Fibroblast of skin of left quadriceps (primary cell): ENCODE results near the gene C1orf122.

Experiments used
- DNase-seq, 2 experiments: peaks; one replicate each; pipeline ENCODE4 v3.0.0-alpha.2; 2013; ENCODE audit warnings: low read depth in 2 of 2

Gene C1orf122

DNA sequence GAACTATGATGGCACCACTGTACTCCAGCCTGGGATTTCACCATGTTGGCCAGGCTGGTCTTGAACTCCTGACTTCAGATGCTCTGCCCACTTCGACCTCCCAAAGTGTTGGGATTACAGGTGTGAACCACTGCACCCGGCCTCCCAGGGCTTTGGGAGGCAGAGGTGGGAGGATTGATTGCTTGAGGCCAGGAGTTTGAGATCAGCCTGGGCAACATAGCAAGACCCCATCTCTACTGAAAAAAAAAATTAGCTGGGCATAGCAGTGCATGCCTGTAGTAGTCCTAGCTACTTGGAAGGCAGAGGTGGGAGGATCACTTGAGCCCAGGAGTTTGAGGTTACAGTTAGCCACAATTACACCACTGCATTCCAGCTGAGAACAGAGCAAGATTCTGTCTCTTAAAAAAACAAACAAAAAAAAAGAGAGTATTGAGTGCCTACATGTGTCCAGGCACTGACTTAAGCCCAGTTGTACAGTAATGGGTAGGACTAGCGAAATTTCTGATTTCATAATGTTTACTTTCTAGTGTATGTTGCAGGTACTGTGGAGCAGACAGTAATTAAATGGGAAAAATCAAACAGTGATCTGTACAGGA is 9.7 kb upstream of the C1orf122 start:
- DNase-seq = no peak

DNA sequence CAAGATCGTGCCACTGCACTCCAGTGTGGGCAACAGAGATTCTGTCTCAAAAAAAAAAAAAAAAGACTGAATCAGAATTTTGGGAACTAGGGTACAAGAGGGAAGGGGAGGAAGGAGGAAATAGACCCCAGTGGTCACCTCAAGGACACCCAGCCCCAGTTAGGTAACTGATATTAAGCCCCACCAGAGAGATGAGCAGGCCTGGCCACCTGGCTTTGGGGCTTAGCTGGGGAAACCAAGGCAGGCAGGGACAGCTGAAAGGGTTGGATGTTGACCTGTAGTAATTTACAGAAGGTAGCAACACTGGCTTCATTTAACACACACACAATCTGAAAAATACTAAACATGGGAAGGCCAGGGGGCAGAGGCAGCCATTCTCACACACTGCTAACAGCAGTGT is 5.2 kb upstream of the C1orf122 start:
- no peak for DNase-seq

DNA sequence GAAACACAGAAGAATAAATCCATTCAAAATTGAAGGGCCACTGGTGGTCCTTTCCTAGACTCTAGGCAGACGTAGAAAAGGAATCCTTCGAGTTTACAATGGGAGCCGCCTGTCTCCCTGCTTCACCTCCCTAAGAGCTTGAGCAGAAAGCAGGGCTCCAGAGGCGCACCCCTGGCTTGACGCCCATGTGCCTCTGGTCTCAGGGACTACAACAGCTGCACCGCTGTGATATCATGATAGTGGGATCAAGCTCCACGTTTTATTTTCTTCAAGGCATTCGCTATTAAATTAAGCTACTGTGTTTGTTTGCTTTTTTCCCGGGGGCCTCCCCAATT is 403 bp upstream of the C1orf122 start:
- no peak for DNase-seq

DNA sequence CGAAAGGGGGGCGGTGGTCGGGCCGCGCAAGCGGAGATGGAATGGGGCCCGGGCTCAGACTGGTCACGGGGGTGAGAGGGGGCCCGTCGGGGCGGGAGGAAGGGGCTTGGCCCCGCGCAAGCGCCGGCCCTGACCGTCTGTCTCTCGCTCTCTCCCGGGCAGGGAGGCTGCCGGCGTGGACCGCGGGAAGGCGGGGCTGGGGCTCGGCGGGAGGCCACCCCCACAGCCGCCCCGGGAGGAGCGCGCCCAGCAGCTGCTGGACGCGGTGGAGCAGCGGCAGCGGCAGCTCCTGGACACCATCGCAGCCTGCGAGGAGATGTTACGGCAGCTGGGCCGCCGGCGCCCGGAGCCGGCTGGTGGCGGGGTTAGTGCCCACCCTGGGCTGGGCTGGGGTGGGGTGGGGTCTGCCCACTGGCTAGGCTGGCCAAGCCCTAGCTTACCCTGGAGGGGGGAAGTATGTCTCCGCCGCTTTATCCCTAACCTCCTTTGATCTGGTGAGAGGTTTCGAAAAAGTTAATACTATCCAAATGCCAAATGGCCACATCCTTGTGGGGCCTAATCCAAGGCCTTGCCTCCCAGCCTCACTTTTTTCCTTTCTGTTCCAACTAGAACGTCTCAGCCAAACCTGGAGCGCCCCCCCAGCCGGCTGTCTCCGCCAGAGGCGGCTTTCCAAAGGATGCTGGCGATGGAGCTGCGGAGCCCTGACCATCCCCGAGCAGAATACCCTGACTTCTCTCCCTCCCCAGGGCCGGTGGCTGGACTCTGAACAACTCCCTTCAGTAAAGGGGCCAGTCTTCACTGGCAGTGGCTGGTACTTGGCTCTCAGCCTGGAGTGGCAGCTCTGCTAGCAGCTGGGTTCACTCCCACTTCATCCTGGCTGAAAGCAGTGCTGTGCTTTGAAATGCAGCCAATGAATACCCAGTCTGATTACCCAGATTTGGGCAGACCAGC is 1.1 kb downstream of the C1orf122 start:
- peak; percentile 35 to 40 for DNase-seq

DNA sequence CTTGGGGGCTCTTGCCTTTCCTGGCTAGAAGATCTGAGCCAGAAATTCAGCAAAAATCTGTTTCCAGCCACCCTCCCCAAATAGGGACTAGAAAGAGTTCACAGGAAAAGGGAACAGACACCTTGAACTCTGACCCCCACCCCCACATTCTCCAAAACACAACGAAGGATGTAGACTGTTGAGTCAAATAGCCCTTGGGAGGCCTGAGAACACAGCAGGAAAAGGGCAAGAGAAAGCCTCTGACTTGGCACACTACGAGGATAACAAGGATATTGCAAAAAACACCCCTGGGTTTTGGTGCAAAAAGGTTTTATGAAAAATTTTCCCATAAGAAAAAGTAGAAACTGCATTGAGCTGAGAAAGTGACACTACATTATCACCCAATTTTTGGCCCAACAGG is 2.4 kb downstream of the C1orf122 start:
- no peak for DNase-seq

DNA sequence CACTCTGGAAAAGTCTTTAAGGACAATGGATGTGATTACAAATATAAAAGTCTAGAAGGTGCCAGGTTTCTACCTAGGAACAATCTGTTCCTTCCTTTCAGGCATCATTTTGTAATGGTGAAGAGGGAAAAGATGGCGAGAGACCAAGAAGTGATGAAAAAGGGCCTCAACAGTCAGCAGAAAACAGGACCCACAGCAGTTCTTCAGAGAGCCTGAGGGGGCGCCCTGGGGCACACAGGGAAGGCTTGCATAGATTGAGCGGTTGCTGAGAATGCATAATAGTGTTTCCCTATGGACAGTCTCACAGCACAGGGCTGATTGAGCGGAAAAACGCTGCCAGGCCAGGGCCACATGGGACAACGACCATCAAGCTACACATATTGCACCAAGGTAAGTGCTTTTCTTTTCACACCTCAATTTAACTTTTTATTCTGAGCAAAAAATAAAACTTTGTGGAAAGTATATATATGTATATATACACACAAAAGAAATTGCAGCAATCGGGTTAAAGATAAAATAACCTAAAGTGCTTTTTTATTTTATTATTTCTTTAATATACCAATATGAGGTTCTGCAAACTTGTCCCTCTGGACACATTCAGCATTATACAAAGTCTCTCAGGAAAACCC is 3.6 kb downstream of the C1orf122 start:
- peak; percentile 58 to 60 for DNase-seq

DNA sequence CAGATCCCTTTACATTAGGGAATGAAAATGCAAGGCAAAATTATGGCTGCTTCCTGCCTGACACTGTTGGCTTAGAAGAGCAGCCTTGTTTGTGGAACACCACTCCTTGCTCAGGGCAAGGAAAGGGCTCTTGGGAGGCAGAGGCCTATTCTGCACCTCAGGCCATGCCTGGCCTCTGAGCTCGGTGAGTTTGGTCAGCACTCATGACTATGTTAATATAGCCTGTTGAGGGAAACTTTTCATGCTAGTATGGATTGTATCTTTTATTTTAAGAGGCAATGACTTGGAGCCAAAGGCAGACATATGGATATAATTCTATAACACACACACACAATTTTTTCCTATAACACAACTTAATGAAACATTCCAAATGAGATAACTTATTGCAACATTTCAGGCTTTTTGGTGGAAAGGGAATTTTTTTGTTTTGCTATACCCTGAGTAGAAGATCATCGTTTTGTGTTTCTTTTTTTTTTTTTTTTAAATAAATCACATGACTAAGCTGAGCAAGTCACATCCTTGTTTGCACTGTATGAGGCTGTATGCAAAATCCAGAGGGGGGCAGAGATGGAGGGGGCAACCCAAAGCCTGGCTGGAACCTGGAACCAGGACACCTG is 6.0 kb downstream of the C1orf122 start:
- DNase-seq = no peak

DNA sequence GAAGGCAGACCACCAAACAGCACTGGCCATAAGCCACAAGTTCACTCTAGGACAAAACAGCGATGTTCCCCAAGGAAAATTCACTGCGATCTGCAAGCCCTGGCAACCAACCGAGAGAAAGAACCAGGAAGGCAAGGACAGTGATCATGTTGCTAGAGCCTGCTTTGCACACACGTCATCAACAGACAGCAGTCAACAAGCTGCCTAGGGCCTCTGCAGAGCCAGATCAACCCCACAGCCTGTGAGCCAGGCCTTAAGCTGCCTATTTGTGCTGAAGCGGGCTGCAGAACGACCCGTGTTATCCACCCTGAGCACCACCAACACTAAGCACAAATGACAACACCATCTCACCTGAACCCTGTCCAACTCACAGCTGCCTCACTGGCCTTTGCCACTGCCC is 6.7 kb downstream of the C1orf122 start:
- DNase-seq = no peak

DNA sequence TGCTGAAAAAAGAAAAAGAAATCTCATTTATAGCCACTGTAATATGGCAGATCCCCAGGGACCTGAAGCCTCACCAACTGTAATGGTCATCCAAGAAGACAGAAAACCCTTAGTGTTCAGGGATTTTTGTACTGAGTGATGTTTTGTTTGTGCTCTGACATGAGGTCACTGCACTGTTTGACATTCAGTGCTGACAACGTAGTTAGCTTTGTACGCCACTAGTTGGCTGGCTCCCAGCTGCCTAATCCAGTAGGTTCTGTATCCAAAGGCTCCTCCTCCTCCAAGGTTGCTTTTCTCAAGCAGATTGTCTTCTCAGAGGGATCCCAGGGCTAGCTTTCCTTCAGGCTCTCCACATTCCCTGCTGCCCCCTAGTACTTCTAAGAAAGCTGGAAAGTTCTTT is 9.9 kb downstream of the C1orf122 start:
- DNase-seq = no peak

DNA sequence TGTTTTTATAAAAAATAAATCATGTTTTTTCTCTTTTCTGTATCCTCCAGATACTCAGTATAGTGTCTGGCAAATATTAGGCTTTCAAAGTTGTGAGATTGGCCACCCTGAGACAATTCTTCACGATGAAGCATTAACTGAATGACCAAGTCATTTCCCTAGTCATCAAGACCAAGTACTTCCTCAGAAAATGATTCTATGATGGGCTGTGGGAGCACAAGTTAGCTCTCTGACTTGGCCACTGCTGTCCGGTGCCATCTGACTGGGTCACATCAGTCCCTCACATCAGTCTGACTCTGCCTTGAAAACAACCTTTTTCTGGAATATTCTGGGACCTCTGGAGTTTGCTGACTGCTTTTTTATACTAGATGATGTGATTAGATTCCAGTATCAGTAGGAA is 13.9 kb downstream of the C1orf122 start:
- no peak for DNase-seq

DNA sequence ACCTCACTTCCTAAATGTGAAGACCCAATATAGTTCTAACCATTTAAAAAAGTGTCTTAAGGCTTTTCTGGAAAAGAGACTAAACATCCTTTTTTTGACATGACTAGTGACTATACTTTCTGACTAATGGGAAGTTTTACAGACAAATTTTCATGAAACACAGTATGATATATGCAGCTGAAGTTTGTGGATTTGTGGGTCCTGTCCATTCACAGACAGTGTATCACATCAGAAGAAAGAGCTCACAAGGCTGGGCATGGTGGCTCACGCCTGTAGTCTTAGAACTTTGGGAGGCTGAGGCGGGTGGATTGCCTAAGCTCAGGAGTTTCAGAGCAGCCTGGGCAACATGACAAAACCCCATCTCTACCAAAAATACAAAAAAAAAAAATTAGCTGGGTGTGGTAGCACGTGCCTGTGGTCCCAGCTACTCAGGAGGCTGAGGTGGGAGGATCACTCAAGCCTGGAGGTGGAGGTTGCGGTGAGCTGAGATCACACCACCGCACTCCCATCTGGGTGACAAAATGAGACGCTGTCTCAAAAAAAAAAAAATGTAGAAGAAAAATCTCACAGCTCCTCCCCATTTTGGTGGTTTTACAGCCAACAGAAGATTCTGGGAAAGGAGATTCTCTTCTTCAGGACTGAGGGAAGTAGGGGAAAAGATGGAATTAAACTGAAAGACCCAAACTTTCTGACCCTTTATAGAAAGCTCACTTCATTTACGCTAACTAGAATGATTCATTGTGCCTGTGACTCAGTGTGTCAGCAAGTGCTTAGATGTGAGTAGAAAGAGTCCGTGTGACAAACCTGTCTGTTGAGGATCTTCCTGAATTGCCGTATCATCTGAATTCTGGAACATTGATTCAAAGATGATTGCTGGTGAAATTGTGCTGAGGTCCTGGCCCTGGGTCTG is 15.6 kb downstream of the C1orf122 start:
- DNase-seq = no peak

DNA sequence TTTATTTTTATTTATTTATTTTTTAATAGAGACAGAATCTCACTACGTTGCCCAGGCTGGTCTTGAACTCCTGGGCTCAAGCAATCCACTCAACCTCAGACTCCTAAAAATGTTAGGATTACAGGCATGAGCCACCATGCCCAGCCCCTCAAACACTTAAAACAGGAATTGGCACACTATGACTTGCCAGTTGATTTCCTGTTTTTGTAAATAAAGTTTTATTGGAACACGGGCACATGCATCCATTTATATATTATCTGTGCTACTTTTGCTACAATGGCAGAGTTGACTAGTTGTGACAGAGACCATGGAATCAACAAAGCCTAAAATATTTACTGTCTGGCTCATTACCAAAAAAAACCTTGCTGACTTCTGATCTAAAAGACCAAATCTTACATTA is 16.4 kb downstream of the C1orf122 start:
- no peak for DNase-seq

DNA sequence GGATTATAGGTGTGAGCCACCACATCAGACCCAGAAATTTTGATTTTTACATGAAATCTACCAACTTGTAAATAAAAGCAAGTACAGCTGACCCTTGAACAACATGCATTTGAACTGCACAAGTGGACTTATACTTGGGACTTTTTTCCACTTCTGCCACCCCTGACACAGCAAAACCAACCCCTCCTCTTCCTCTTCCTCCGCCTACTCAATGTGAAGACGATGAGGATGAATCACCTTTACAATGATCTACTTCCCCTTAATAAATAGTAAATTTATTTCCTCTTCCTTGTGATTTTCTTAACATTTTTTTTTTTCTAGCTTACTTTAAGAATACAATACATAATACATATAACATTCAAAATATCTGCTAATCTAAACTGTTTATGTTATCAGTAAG is 17.9 kb downstream of the C1orf122 start:
- DNase-seq = no peak

DNA sequence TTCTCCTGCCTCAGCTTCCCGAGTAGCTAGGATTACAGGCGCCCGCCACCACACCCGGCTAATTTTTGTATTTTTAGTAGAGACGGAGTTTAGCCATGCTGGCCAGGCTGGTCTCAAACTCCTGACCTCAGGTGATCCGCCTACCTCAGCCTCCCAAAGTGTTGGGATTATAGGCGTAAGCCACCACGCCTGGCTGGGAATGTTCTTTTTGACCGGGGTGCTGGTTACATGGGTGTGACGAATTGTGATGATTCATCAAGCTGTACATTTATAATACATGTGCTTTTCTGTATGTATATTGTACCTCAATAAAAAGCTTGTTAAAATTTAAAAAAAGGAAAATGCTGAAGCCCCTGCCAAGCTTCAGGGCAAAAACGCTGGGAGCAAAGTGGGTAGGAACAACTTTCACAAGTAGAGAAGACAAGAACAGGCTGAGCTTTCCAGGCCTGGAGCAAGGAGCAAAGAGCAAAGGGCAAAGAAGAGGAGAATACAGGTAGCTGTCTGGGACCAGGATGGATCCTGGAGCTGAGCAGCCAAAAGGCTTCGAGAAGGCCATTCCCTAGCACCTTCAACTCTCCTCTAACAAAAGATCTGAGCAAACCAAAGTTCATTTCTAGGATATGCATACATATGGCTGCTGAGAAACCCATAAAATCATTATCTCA is 21.0 kb downstream of the C1orf122 start:
- no peak for DNase-seq

DNA sequence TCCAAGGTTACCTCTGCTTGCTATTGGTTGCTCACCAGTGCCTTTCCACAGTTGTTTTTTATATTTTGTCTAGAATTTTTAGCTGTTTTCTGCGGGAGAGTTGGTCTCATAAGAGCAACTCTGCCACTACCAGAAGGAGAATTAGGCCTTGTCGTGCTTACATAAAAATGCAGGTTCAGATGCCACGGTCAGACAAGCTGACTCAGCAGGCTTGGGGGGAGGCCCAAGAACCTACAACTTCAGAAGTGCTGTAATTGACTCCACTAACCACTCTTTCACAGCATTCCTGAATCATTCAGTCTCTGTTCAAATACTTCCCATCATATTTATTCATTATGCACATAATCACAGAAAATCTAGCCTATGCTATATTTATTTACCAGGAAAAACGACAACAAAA is 23.5 kb downstream of the C1orf122 start:
- DNase-seq = no peak

DNA sequence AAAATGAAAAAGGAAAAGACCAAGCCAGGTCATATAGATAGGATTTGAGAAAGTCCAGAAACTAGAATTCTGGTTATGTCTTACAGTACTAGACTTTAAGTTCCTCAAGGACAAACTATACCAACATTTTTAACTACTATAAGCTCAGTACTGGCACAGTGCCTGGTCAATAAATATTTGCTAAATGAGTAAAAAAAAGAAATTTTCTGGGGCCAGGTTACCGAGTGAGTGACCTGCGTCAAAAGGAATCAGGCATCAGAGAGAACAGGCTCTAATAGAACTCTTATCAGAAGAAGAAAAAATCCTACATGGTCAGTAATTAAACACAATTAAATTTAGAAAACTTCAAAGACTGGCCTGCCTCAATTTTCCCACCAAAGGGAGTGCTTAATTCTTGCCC is 24.2 kb downstream of the C1orf122 start:
- no peak for DNase-seq

DNA sequence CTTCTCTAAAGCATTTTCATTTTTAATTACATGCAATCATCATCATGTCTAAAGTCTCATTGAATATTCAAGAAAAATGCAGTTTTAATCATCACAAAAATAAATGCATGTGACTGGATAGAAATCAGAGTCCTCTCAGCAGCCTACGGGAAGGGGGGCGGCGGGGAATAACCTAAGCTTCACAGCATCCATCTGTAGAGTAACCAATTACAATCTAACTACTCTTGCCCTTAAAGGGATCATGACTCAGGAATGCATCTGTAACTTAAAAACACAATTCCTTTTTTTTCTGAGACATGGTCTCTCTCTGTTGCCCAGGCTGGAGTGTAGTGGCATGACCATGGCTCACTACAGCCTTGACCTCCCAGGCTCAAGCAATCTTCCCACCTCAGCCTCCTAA is 29.2 kb downstream of the C1orf122 start:
- DNase-seq = no peak

DNA sequence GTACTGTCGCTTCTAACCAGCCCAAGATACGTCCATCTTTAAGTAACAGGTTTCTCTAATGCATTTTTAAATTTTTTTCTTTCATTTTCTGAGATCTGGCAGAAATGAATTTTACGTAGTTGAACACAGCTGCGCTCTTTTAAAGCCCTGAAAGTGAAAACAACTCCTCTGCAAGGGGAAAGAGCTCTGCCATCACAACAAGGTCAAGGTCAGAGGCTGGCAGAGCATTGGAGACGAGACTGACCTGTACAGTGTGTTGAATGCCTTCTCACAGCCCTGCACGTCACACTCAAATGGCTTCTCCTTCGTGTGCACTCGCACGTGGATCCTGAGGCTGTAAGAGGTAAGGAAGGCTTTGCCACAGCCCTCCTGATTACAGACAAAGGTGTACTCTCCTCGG is 32.1 kb downstream of the C1orf122 start:
- no peak for DNase-seq

DNA sequence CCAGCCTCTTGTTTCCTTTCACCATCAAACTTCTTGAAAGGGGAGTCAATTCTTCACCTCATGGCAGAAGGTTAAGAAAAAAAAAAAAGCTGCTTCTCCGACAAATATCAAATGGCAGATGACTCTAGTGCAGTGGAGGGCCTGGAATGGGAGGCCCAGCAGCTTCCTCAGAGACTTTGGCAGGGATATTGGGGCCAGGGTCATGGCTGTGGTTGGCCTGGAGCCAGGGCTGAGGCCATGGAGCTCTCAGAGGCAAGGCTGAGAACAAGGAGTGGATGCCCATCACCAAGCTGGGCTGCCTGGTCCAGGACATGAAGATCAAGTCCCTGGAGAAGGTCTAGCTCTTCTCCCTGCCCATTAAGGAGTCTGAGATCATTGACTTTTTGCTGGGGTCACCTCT is 33.1 kb downstream of the C1orf122 start:
- no peak for DNase-seq

DNA sequence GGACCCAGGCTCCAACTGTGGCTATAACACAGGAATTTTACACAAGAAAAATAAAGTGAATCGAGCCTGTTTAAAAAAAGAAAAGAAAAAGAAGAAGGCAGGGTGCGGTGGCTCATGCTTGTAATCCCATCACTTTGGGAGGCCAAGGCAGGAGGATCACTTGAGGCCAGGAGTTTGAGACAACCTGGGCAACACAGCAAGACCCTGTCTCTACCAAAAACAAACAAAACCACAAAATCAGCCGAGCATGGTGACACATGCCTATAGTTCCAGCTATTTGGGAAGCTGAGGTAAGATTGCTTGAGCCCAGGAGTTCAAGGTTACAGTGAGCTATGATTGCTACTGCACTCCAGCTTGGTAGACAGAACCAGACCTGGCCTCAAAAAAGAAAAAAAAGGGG is 34.1 kb downstream of the C1orf122 start:
- no peak for DNase-seq

DNA sequence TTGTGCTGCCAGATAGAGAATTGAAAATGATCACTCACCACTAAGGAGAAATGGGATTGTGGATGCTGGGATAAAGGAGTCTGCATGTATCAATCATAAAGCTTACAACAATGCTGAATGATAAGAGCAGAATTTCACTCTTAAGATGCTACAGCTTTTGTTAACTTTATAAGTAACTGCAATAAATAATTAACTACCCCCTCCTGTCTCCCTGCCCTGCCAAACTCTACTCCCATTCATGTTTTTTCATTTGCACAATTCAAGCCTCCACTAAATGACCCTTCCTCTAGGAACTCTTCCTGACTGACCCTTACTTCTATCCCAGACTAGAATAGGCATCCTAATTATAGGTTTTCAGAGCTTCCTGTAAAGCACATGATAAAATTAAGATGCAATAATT is 36.9 kb downstream of the C1orf122 start:
- no peak for DNase-seq
